ENCODE data around the gene VAT1. TPM values are rescaled to one million over a fixed set of nuclear protein-coding genes. Genes with fewer than 3 reads are reported as not detected.

Gene VAT1
- total RNA-seq, 1 donor from 2014 or later, result 439 TPM

DNA sequence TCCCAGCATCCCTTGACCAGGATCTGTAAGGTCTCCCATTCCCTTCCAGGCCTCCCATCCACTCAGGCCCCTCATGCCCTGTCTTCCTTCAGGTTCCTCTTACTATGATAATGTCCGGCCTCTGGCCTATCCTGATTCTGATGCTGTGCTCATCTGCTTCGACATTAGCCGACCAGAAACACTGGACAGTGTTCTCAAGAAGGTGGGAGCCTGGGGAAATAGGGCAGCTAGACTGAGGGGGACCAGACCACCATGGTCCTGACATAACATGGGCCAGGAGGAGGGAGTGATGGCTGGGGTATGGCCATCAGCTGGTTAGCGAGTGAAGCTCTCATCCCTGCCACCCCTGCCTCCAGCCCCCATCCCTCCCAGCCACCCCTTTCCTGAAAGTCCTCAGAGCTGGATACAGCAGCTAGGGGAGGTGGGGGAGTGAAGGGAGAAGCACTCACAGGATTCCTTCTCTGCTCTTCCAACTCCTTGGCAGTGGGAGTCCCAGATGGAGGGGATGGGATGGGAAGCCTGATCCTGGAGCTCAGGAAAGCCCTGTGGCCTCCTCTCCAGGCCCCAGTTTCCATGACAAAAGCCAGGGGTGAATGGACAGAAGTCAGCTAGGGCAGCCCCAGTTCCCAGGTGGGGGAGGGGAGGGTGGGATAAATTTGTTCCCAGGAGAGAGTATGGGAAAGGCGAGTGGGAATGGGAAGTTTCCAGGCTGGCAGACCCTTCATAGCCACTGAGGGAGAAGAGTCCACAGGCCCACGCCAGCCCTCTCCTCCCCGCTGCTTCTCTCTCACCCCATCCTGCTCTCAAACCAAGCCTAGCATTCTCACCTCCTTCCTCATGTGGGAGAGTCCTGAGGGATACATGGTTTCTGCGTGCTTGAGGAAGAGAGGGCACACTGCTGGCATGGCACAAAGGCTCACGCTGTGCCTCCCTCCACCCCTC lies 5.2 kb upstream of the VAT1 start:
- Mint-ChIP-seq H3K9me3 (ENCODE audit: unreplicated experiment) (no peaks in the 10 kb centered on the region), H3K27me3 (ENCODE audit: unreplicated experiment) (no peaks in the 10 kb centered on the region), H3K4me3 (ENCODE audit: unreplicated experiment) (no peak overlapping the region), H3K4me1 (ENCODE audit: unreplicated experiment) (peaks cover 13% of the 10 kb centered on the region), H3K27ac (ENCODE audit: unreplicated experiment) (no peak overlapping the region), H3K36me3 (ENCODE audit: unreplicated experiment) (no peaks in the 10 kb centered on the region)
- TF ChIP-seq, protein P1, sequence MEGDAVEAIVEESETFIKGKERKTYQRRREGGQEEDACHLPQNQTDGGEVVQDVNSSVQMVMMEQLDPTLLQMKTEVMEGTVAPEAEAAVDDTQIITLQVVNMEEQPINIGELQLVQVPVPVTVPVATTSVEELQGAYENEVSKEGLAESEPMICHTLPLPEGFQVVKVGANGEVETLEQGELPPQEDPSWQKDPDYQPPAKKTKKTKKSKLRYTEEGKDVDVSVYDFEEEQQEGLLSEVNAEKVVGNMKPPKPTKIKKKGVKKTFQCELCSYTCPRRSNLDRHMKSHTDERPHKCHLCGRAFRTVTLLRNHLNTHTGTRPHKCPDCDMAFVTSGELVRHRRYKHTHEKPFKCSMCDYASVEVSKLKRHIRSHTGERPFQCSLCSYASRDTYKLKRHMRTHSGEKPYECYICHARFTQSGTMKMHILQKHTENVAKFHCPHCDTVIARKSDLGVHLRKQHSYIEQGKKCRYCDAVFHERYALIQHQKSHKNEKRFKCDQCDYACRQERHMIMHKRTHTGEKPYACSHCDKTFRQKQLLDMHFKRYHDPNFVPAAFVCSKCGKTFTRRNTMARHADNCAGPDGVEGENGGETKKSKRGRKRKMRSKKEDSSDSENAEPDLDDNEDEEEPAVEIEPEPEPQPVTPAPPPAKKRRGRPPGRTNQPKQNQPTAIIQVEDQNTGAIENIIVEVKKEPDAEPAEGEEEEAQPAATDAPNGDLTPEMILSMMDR (IDR thresholded peaks at IDR 0.05), result no peak
- DNase-seq (ENCODE audit: extremely low spot score, unreplicated experiment), result no peak

DNA sequence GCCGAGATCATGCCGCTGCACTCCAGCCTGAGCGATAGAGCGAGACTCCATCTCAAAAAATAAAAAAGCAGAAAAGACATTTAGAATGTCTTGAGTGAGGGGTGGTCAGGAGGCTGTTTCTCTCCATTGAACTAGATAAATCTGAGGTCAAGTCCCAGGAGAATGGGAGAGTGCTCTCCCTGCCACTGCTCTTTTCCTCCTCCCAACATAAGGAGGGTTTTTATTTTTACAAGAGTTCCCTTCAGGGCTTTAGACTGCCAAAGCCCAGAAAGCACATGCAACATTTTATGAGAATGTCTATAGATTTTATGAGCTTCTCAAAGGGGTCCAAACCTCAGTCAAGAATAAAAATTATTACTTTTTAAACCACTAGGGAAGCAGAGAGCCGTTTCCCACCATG lies 4.4 kb upstream of the VAT1 start:
- Mint-ChIP-seq H3K4me1 (ENCODE audit: unreplicated experiment) (peaks cover 14% of the 10 kb centered on the region), H3K4me3 (ENCODE audit: unreplicated experiment) (no peak overlapping the region), H3K9me3 (ENCODE audit: unreplicated experiment) (no peaks in the 10 kb centered on the region), H3K36me3 (ENCODE audit: unreplicated experiment) (no peaks in the 10 kb centered on the region), H3K27ac (ENCODE audit: unreplicated experiment) (no peak overlapping the region), H3K27me3 (ENCODE audit: unreplicated experiment) (no peaks in the 10 kb centered on the region)
- TF ChIP-seq, protein P1 (IDR thresholded peaks at IDR 0.05), result no peak
- no peak for DNase-seq (ENCODE audit: extremely low spot score, unreplicated experiment)

DNA sequence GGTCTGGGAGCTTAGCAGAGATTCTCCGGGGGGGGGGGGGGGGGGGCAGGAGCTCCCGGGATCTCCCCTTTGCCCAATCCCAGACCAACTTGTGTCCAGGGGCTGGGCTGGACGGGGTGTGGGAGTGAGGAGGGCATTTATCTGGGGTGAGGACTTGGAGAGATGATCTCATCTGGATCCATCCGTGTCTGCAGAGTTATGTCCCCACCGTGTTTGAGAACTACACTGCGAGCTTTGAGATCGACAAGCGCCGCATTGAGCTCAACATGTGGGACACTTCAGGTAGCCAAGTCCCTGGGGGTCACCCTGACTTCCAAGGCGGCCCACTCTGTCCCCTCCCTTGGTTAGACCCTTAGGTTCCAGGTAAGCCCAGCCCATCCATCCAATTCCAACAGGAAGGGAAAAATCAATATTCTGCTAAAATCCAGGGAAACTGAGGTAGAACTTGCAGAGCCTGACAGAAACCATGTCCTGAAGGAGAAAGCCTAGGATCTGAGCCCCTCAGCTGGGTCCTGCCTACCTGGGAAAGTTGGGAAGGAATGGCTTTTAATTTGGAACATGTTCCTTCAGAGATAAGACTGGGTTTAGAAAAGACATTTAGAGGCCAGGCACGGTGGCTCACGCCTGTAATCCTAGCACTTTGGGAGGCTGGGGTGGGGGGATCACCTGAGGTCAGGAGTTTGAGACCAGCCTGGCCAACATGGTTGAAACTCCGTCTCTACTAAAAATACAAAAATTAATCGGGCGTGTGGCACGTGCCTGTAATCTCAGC lies 3.8 kb upstream of the VAT1 start:
- Mint-ChIP-seq H3K27ac (ENCODE audit: unreplicated experiment) (no peak overlapping the region), H3K27me3 (ENCODE audit: unreplicated experiment) (no peaks in the 10 kb centered on the region), H3K36me3 (ENCODE audit: unreplicated experiment) (no peaks in the 10 kb centered on the region), H3K9me3 (ENCODE audit: unreplicated experiment) (no peaks in the 10 kb centered on the region), H3K4me1 (ENCODE audit: unreplicated experiment) (peaks cover 17% of the 10 kb centered on the region), H3K4me3 (ENCODE audit: unreplicated experiment) (peak overlapping the region; percentile 69)
- TF ChIP-seq, protein P1 (IDR thresholded peaks at IDR 0.05), result no peak
- no peak for DNase-seq (ENCODE audit: extremely low spot score, unreplicated experiment)

DNA sequence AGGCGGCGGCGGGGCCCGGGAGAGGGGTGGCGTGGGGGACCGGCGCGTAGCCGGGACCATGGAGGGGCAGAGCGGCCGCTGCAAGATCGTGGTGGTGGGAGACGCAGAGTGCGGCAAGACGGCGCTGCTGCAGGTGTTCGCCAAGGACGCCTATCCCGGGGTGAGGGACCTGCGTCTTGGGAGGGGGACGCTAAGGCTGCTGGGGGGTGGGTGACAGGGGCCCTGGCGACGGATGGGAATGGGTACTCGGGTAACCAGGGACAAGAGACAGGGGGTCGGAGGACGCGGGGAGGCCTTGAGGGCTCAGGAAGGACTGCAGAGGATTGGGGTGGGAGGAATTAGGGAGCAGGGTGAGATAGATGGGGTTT lies 3.1 kb upstream of the VAT1 start:
- H3K4me1 Mint-ChIP-seq (ENCODE audit: unreplicated experiment), result peaks cover 22% of the 10 kb centered on the region

More for the DNA sequence above, 3.1 kb upstream of the VAT1 start:
- TF ChIP-seq, protein P1 (IDR thresholded peaks at IDR 0.05), result no peak
- Mint-ChIP-seq H3K27me3 (ENCODE audit: unreplicated experiment) (no peaks in the 10 kb centered on the region), H3K27ac (ENCODE audit: unreplicated experiment) (peak overlapping the region; percentile 18), H3K4me3 (ENCODE audit: unreplicated experiment) (peak overlapping the region; percentile 69), H3K36me3 (ENCODE audit: unreplicated experiment) (no peaks in the 10 kb centered on the region), H3K9me3 (ENCODE audit: unreplicated experiment) (no peaks in the 10 kb centered on the region)
- no peak for DNase-seq (ENCODE audit: extremely low spot score, unreplicated experiment)

All from osteocyte (in vitro differentiated cells).